Astrocyte of the cerebellum (primary cell): ENCODE measurements around the gene PCDHA8.
A peak's percentile ranks its signal among the peaks of the same experiment; 100 is the strongest.
"Not testable (repeated sequence)": the region's sequence is repeated elsewhere in the genome, so short reads cannot be mapped to it uniquely, and the experiment has no call there.

ENCODE experiments used
- DNase-seq: peaks from one replicate; pipeline ENCODE4 v3.0.0-alpha.2; 2011; ENCODE audit warnings: low read depth
- H3K4me3 ChIP-seq: 2 replicates; pipeline ENCODE4 v1.5.1; 2011; ENCODE audit warnings: mild to moderate bottlenecking, low read depth, low read length, moderate library complexity
- CTCF ChIP-seq: IDR thresholded peaks from 2 replicates; pipeline ENCODE4 v1.5.1; 2012; ENCODE audit warnings: low read length, low read depth, moderate library complexity, mild to moderate bottlenecking; ENCODE audit errors: missing control alignments
- in situ Hi-C: cut with HindIII; loops from 2 replicates; pipeline ENCODE4 v1.10.0; 2017; ENCODE audit warnings: low sequenced_read_pairs

The PCDHA8 gene

DNA sequence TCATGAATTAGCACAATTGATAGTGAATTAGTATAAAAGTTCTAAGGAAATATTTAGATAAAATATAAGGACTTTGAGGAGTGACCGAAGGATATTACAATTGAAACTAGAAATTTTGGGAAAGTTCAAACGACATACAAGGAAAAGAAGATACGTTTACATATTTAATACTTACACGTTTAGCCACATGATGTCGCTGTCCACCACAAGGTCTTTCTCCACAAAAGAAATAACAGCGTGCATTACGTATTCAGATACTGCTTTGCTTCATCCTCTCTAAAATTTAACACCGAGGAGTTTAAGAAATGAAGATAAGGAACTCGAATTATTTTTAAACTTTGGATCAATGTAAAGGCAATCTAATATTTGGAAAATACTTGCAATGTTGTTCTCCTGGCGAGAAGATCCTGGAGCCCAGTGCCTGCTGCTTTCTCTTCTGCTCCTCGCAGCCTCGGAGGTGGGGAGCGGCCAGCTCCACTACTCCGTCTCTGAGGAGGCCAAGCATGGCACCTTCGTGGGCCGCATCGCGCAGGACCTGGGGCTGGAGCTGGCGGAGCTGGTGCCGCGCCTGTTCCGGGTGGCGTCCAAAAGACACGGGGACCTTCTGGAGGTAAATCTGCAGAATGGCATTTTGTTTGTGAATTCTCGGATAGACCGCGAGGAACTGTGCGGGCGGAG lies 40.0 kb upstream of the PCDHA8 start, which contains the start of gene PCDHA3:
TSS of gene PCDHA3 (plus strand) at position 242 of the 678 bp plus-strand sequence.
- in situ Hi-C loops: no loop called here
- no peak for TF ChIP-seq CTCF
- no peak for DNase-seq
- H3K4me3 ChIP-seq: no peak within 1 kb of the TSS

DNA sequence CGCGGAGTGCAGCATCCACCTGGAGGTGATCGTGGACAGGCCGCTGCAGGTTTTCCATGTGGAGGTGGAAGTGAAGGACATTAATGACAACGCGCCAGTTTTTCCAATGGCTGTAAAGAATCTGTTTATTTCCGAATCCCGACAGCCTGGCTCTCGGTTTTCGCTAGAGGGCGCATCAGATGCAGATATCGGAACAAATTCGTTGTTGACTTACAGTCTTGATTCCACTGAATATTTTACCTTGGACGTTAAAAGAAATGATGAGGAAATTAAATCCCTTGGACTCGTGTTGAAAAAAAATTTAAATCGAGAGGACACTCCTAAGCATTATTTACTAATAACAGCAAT lies 39.5 kb upstream of the PCDHA8 start:
- no peak for TF ChIP-seq CTCF
- no peak overlapping the region for H3K4me3 ChIP-seq
- DNase-seq: no peak
- in situ Hi-C loops: no loop called here

DNA sequence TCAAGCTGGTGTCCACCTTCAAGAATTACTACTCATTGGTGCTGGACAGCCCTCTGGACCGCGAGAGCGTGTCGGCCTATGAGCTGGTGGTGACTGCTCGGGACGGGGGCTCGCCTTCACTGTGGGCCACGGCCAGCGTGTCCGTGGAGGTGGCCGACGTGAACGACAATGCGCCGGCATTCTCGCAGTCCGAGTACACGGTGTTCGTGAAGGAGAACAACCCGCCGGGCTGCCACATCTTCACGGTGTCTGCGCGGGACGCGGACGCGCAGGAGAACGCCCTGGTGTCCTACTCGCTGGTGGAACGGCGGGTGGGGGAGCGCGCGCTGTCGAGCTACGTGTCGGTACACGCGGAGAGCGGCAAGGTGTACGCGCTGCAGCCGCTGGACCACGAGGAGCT lies 38.6 kb upstream of the PCDHA8 start:
- in situ Hi-C loops, DNase-seq, H3K4me3 ChIP-seq: not testable (repeated sequence)

DNA sequence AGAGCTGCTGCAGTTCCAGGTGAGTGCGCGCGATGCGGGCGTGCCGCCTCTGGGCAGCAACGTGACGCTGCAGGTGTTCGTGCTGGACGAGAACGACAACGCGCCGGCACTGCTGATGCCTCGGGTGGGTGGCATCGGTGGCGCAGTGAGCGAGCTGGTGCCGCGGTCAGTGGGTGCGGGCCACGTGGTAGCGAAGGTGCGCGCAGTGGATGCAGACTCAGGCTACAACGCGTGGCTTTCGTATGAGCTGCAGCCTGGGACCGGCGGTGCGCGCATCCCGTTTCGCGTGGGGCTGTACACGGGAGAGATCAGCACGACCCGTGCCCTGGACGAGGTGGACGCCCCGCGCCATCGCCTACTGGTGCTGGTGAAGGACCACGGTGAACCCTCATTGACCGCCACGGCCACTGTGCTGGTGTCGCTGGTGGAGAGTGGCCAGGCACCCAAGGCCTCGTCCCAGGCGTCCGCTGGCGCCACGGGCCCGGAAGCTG lies 38.2 kb upstream of the PCDHA8 start:
- no peak overlapping the region for H3K4me3 ChIP-seq
- in situ Hi-C loops: no loop called here
- no peak for TF ChIP-seq CTCF
- no peak for DNase-seq

- peak within 1 kb of the TSS; percentile 15 for H3K4me3 ChIP-seq
- DNase-seq: no peak
- TF ChIP-seq CTCF: peak; percentile 21
- in situ Hi-C loops: no loop called here
Measured at GRCh38 chr5:140806834-140807775, 33.9 kb upstream of the PCDHA8 start, which contains the start of gene PCDHA4. TSS of gene PCDHA4 (plus strand) at chr5:140807068.

GRCh38 chr5:140808241-140808888 lies 32.6 kb upstream of the PCDHA8 start:
- DNase-seq, H3K4me3 ChIP-seq, in situ Hi-C loops: not testable (repeated sequence)

- DNase-seq: no peak
- in situ Hi-C loops: no loop called here
- no peak overlapping the region for H3K4me3 ChIP-seq
- TF ChIP-seq CTCF: no peak
Measured at GRCh38 chr5:140808889-140809291, 32.1 kb upstream of the PCDHA8 start.
